ENCODE results near the gene CFC1B. TPM values are rescaled to one million over a fixed set of nuclear protein-coding genes. Genes with fewer than 3 reads are reported as not detected.
"Not testable (repeated sequence)": the region's sequence is repeated elsewhere in the genome, so short reads cannot be mapped to it uniquely, and the experiment has no call there.

CFC1B gene
- total RNA-seq, 1 experiment from 2014 or later = not detected

GRCh38 chr2:130548418-130548817, 27.4 kb downstream of the CFC1B start:
- RAD21 ChIA-PET (ENCODE audit: low non-redundant PET in 1 of 2, low total read pairs in 2 of 2, uncharacterized antibody in 2 of 2, unreplicated experiment in 2 of 2); H3K9me2 ChIP-seq (ENCODE audit: insufficient read depth); H3K4me1 ChIP-seq (ENCODE audit: control insufficient read depth in 1 of 2, insufficient read depth in 2 of 2, low read length in 2 of 2); H3K27ac ChIP-seq (ENCODE audit: low read depth, low read length); H3K4me2 ChIP-seq (ENCODE audit: low read length); H3K4me3 ChIP-seq (replicated peaks in 1 of 2; ENCODE audit: low read depth in 1 of 2, low read length in 2 of 2); BruUV-seq (replicated peaks); POLR2A ChIA-PET; CTCF ChIA-PET; H3K9me3 ChIP-seq (ENCODE audit: control insufficient read depth in 1 of 2, insufficient read depth in 1 of 2, low read depth in 1 of 2, low read length in 2 of 2); ATAC-seq; H3K27me3 ChIP-seq (ENCODE audit: insufficient read depth, low read length); H4K20me1 ChIP-seq (ENCODE audit: insufficient read depth); intact Hi-C loops (cut with micrococcal nuclease); H3K79me2 ChIP-seq (ENCODE audit: insufficient read depth, low read length); H3K9ac ChIP-seq (ENCODE audit: low read length); H2AFZ ChIP-seq (ENCODE audit: low read depth, low read length, poor library complexity, severe bottlenecking); DNase-seq (ENCODE audit: low read depth, low spot score); H3K36me3 ChIP-seq (ENCODE audit: control insufficient read depth in 1 of 2, insufficient read depth in 2 of 2, low read length in 2 of 2): not testable (repeated sequence)

- H3K4me3 ChIP-seq (replicated peaks in 1 of 2; ENCODE audit: low read depth in 1 of 2, low read length in 2 of 2); H3K79me2 ChIP-seq (ENCODE audit: insufficient read depth, low read length); H3K4me2 ChIP-seq (ENCODE audit: low read length); H4K20me1 ChIP-seq (ENCODE audit: insufficient read depth); H3K9me3 ChIP-seq (ENCODE audit: control insufficient read depth in 1 of 2, insufficient read depth in 1 of 2, low read depth in 1 of 2, low read length in 2 of 2); H3K27me3 ChIP-seq (ENCODE audit: insufficient read depth, low read length); H3K9ac ChIP-seq (ENCODE audit: low read length); H3K4me1 ChIP-seq (ENCODE audit: control insufficient read depth in 1 of 2, insufficient read depth in 2 of 2, low read length in 2 of 2); H3K36me3 ChIP-seq (ENCODE audit: control insufficient read depth in 1 of 2, insufficient read depth in 2 of 2, low read length in 2 of 2); RAD21 ChIA-PET (ENCODE audit: low non-redundant PET in 1 of 2, low total read pairs in 2 of 2, uncharacterized antibody in 2 of 2, unreplicated experiment in 2 of 2); H3K9me2 ChIP-seq (ENCODE audit: insufficient read depth); H2AFZ ChIP-seq (ENCODE audit: low read depth, low read length, poor library complexity, severe bottlenecking); intact Hi-C loops (cut with micrococcal nuclease); H3K27ac ChIP-seq (ENCODE audit: low read depth, low read length); POLR2A ChIA-PET; ATAC-seq; CTCF ChIA-PET; BruUV-seq (replicated peaks); DNase-seq (ENCODE audit: low read depth, low spot score): not testable (repeated sequence)
These were observed 28.5 kb downstream of the CFC1B start for GRCh38 chr2:130549475-130549874.

- POLR2A ChIA-PET; BruUV-seq (replicated peaks): not testable (repeated sequence)
These were observed 33.2 kb downstream of the CFC1B start for GRCh38 chr2:130554178-130554577.

GRCh38 chr2:130556441-130556840, 35.4 kb downstream of the CFC1B start:
- BruUV-seq (replicated peaks); intact Hi-C loops (cut with micrococcal nuclease); ATAC-seq: not testable (repeated sequence)

More at GRCh38 chr2:130554178-130554577, 33.2 kb downstream of the CFC1B start:
- H4K20me1 ChIP-seq (ENCODE audit: insufficient read depth); H3K4me1 ChIP-seq (ENCODE audit: control insufficient read depth in 1 of 2, insufficient read depth in 2 of 2, low read length in 2 of 2); CTCF ChIA-PET; DNase-seq (ENCODE audit: low read depth, low spot score); H2AFZ ChIP-seq (ENCODE audit: low read depth, low read length, poor library complexity, severe bottlenecking); H3K79me2 ChIP-seq (ENCODE audit: insufficient read depth, low read length); H3K9me3 ChIP-seq (ENCODE audit: control insufficient read depth in 1 of 2, insufficient read depth in 1 of 2, low read depth in 1 of 2, low read length in 2 of 2); H3K27me3 ChIP-seq (ENCODE audit: insufficient read depth, low read length); H3K36me3 ChIP-seq (ENCODE audit: control insufficient read depth in 1 of 2, insufficient read depth in 2 of 2, low read length in 2 of 2); H3K9me2 ChIP-seq (ENCODE audit: insufficient read depth); H3K4me2 ChIP-seq (ENCODE audit: low read length); RAD21 ChIA-PET (ENCODE audit: low non-redundant PET in 1 of 2, low total read pairs in 2 of 2, uncharacterized antibody in 2 of 2, unreplicated experiment in 2 of 2); intact Hi-C loops (cut with micrococcal nuclease); H3K4me3 ChIP-seq (replicated peaks in 1 of 2; ENCODE audit: low read depth in 1 of 2, low read length in 2 of 2); H3K9ac ChIP-seq (ENCODE audit: low read length); ATAC-seq; H3K27ac ChIP-seq (ENCODE audit: low read depth, low read length): not testable (repeated sequence)

GRCh38 chr2:130566165-130566564, 45.1 kb downstream of the CFC1B start:
- POLR2A ChIA-PET = not testable (repeated sequence)

More at GRCh38 chr2:130556441-130556840, 35.4 kb downstream of the CFC1B start:
- H3K9ac ChIP-seq (ENCODE audit: low read length); H2AFZ ChIP-seq (ENCODE audit: low read depth, low read length, poor library complexity, severe bottlenecking); H3K36me3 ChIP-seq (ENCODE audit: control insufficient read depth in 1 of 2, insufficient read depth in 2 of 2, low read length in 2 of 2); H4K20me1 ChIP-seq (ENCODE audit: insufficient read depth); H3K4me2 ChIP-seq (ENCODE audit: low read length); H3K9me3 ChIP-seq (ENCODE audit: control insufficient read depth in 1 of 2, insufficient read depth in 1 of 2, low read depth in 1 of 2, low read length in 2 of 2); H3K9me2 ChIP-seq (ENCODE audit: insufficient read depth); H3K79me2 ChIP-seq (ENCODE audit: insufficient read depth, low read length); CTCF ChIA-PET; POLR2A ChIA-PET; DNase-seq (ENCODE audit: low read depth, low spot score); H3K27ac ChIP-seq (ENCODE audit: low read depth, low read length); H3K4me1 ChIP-seq (ENCODE audit: control insufficient read depth in 1 of 2, insufficient read depth in 2 of 2, low read length in 2 of 2); H3K4me3 ChIP-seq (replicated peaks in 1 of 2; ENCODE audit: low read depth in 1 of 2, low read length in 2 of 2); RAD21 ChIA-PET (ENCODE audit: low non-redundant PET in 1 of 2, low total read pairs in 2 of 2, uncharacterized antibody in 2 of 2, unreplicated experiment in 2 of 2); H3K27me3 ChIP-seq (ENCODE audit: insufficient read depth, low read length): not testable (repeated sequence)

More at GRCh38 chr2:130566165-130566564, 45.1 kb downstream of the CFC1B start:
- RAD21 ChIA-PET (ENCODE audit: low non-redundant PET in 1 of 2, low total read pairs in 2 of 2, uncharacterized antibody in 2 of 2, unreplicated experiment in 2 of 2); H3K4me2 ChIP-seq (ENCODE audit: low read length); intact Hi-C loops (cut with micrococcal nuclease); DNase-seq (ENCODE audit: low read depth, low spot score); CTCF ChIA-PET; H3K27ac ChIP-seq (ENCODE audit: low read depth, low read length); H4K20me1 ChIP-seq (ENCODE audit: insufficient read depth); BruUV-seq (replicated peaks); ATAC-seq; H3K27me3 ChIP-seq (ENCODE audit: insufficient read depth, low read length); H3K9me3 ChIP-seq (ENCODE audit: control insufficient read depth in 1 of 2, insufficient read depth in 1 of 2, low read depth in 1 of 2, low read length in 2 of 2); H3K9ac ChIP-seq (ENCODE audit: low read length); H3K4me1 ChIP-seq (ENCODE audit: control insufficient read depth in 1 of 2, insufficient read depth in 2 of 2, low read length in 2 of 2); H3K36me3 ChIP-seq (ENCODE audit: control insufficient read depth in 1 of 2, insufficient read depth in 2 of 2, low read length in 2 of 2); H3K9me2 ChIP-seq (ENCODE audit: insufficient read depth); H2AFZ ChIP-seq (ENCODE audit: low read depth, low read length, poor library complexity, severe bottlenecking); H3K79me2 ChIP-seq (ENCODE audit: insufficient read depth, low read length); H3K4me3 ChIP-seq (replicated peaks in 1 of 2; ENCODE audit: low read depth in 1 of 2, low read length in 2 of 2): not testable (repeated sequence)

Measured in HCT116 (cell line).